K562 (cell line): Measurements from ENCODE around the gene ZNF773. TPM values are rescaled to one million over a fixed set of nuclear protein-coding genes. Genes with fewer than 3 reads are reported as not detected.

Experiments
- ATAC-seq: fragments of 200-7000 bp; cut with Tn5 transposase; 3 replicates; pipeline ENCODE4 v1.9.1; 2020; ENCODE audit warnings: moderate library complexity
- BruUV-seq: library from RNA; stranded (reverse); fragments of 400-500 nt; replicated peaks from 2 replicates; lab custom pipeline; 2021; lab: Mats Ljungman, UMichigan
- CTCF ChIA-PET: fragments of 300-600 bp; formaldehyde crosslinking; extraction: SDS; loops from one replicate; lab custom pipeline; 2021; ENCODE audit warnings: low intra/inter-chr PET ratio; lab: Yijun Ruan, JAX
- POLR2A ChIA-PET: fragments of 300-600, 350-650 bp; sonication (Branson Sonifier 250); formaldehyde crosslinking; extraction: SDS; loops from one replicate; lab custom pipeline; 2021; ENCODE audit warnings: antibody characterized with exemption, inconsistent platforms; lab: Yijun Ruan, JAX
- DNase-seq, 4 experiments: peaks; one replicate each; pipeline versions ENCODE4 v3.0.0 to v3.0.0-alpha.2; 2011 to 2018; ENCODE audit warnings: low spot score in 3 of 4, mixed read lengths in 3 of 4; ENCODE audit errors: extremely low read depth in 1 of 4
- FAIRE-seq: peaks from 2 replicates; lab custom pipeline; 2011; peaks lifted over from hg19 to GRCh38; lab: Jason Lieb, UNC
- H2AFZ ChIP-seq: 2 replicates; pipeline ENCODE4 v1.6.0; 2011; ENCODE audit warnings: low read depth, low read length, control low read depth, inconsistent platforms
- H3K27ac ChIP-seq: fragments of 200-600 bp; 3 replicates; pipeline ENCODE4 v1.8.0; 2011; ENCODE audit warnings: low read depth, mild to moderate bottlenecking, control low read depth, inconsistent platforms, low read length, moderate library complexity, mixed read lengths; ENCODE audit errors: extremely low read depth
- H3K27me3 ChIP-seq, 2 experiments: fragments of 300-600 bp in 1 of 2; 2 replicates in 1 of 2; 3 replicates in 1 of 2; pipeline versions ENCODE4 v1.6.0 to v1.8.0; 2011; ENCODE audit warnings: inconsistent platforms in 2 of 2, low read length in 2 of 2, mild to moderate bottlenecking in 1 of 2, mixed read lengths in 1 of 2, moderate library complexity in 1 of 2; ENCODE audit not compliant: control insufficient read depth in 2 of 2, insufficient read depth in 2 of 2
- H3K36me3 ChIP-seq: fragments of 300-600 bp; 3 replicates; pipeline ENCODE4 v1.8.0; 2011; ENCODE audit warnings: mild to moderate bottlenecking, low read length, inconsistent platforms; ENCODE audit not compliant: control insufficient read depth, insufficient read depth
- H3K4me1 ChIP-seq, 2 experiments: fragments of 200-600 bp in 1 of 2; replicated peaks in 1 of 2; 2 replicates in 1 of 2; 3 replicates in 1 of 2; pipeline versions ENCODE4 v1.5.1 to v1.8.0; 2011; ENCODE audit warnings: inconsistent platforms in 2 of 2, low read length in 2 of 2, mild to moderate bottlenecking in 1 of 2, mixed read lengths in 1 of 2, moderate library complexity in 1 of 2; ENCODE audit not compliant: control insufficient read depth in 2 of 2, insufficient read depth in 2 of 2
- H3K4me2 ChIP-seq: 2 replicates; pipeline ENCODE4 v1.6.1; 2011; ENCODE audit warnings: low read length, control low read depth, inconsistent platforms, mixed read lengths; ENCODE audit not compliant: insufficient read depth
- H3K4me3 ChIP-seq: fragments of 200-600 bp; sonication (generic), shearing (Covaris generic); 2 replicates; pipeline ENCODE4 v1.5.1; 2016; ENCODE audit warnings: control low read depth, inconsistent platforms
- H3K79me2 ChIP-seq: fragments of 200-600 bp; 3 replicates; pipeline ENCODE4 v1.8.0; 2011; ENCODE audit warnings: low read length, inconsistent platforms; ENCODE audit not compliant: control insufficient read depth, insufficient read depth
- H3K9ac ChIP-seq, 2 experiments: 2 replicates each; pipeline versions ENCODE4 v1.6.0 to v1.6.1; 2011; ENCODE audit warnings: low read depth in 2 of 2, low read length in 2 of 2, control low read depth in 1 of 2, inconsistent platforms in 1 of 2, mild to moderate bottlenecking in 1 of 2, mixed read lengths in 1 of 2; ENCODE audit not compliant: insufficient read depth in 1 of 2
- H3K9me1 ChIP-seq: one replicate; pipeline ENCODE4 v1.6.0; 2011; ENCODE audit warnings: inconsistent platforms, mild to moderate bottlenecking, low read length, moderate library complexity; ENCODE audit not compliant: control insufficient read depth, insufficient read depth
- H3K9me3 ChIP-seq: replicated peaks from 2 replicates; pipeline ENCODE4 v1.5.1; 2011; ENCODE audit warnings: low read depth, low read length, inconsistent platforms; ENCODE audit not compliant: control insufficient read depth, insufficient read depth
- H4K20me1 ChIP-seq: replicated peaks from 2 replicates; pipeline ENCODE4 v1.6.1; 2011; ENCODE audit warnings: low read length, inconsistent platforms, mixed read lengths; ENCODE audit not compliant: control insufficient read depth, insufficient read depth
- CHD1 ChIP-seq: fragments of 200-600 bp; sonication (generic); IDR thresholded peaks from one replicate; pipeline ENCODE4 v1.6.1; 2012; ENCODE audit warnings: mild to moderate bottlenecking, moderate library complexity, low read length, inconsistent platforms
- COPS2 ChIP-seq: fragments of 450-650 bp; conservative IDR thresholded peaks from 2 replicates; pipeline ENCODE4 v1.6.1; 2016; ENCODE audit warnings: mild to moderate bottlenecking, moderate library complexity
- DDX20 ChIP-seq: fragments of 450-650 bp; IDR thresholded peaks from 2 replicates; pipeline ENCODE4 v1.6.1; 2016; ENCODE audit warnings: missing genetic modification characterization, low read depth, mild to moderate bottlenecking, missing compliant biosample characterization, moderate library complexity
- EGR1 ChIP-seq: fragments of 450-650 bp; conservative IDR thresholded peaks from 2 replicates; pipeline ENCODE4 v1.6.1; 2017; ENCODE audit warnings: mild to moderate bottlenecking
- HDAC1 ChIP-seq, 2 experiments: fragments of 450-650 bp; IDR thresholded peaks; 2 replicates each; pipeline ENCODE4 v1.6.1; 2016 to 2017; ENCODE audit warnings: inconsistent platforms in 1 of 2, mild to moderate bottlenecking in 1 of 2, moderate library complexity in 1 of 2
- KAT2B ChIP-seq: IDR thresholded peaks from one replicate; pipeline ENCODE4 v1.6.1; 2012; ENCODE audit warnings: low read depth, mild to moderate bottlenecking, control low read depth, inconsistent platforms, low read length, moderate library complexity
- RHOXF2B ChIP-seq: fragments of 250-450 bp; sonication (Bioruptor Pico); conservative IDR thresholded peaks from 2 replicates; pipeline ENCODE4 v1.5.1; 2021
- TBP ChIP-seq: optimal IDR thresholded peaks from 2 replicates; pipeline ENCODE3; 2011; ENCODE audit warnings: low read depth, low read length, improper control_type of control experiment
- THRB ChIP-seq: fragments of 450-650 bp; formaldehyde crosslinking; conservative IDR thresholded peaks from 2 replicates; pipeline ENCODE4 v1.4.0; 2022; ENCODE audit warnings: mild to moderate bottlenecking, missing genetic modification characterization
- ZNF224 ChIP-seq: sonication (generic); formaldehyde crosslinking; IDR thresholded peaks from 2 replicates; pipeline ENCODE4 v1.8.0; 2022; ENCODE audit warnings: mild to moderate bottlenecking, missing genetic modification reagents
- ZNF431 ChIP-seq: sonication (generic); formaldehyde crosslinking; IDR thresholded peaks from 2 replicates; pipeline ENCODE4 v1.8.0; 2022; ENCODE audit warnings: mild to moderate bottlenecking, missing genetic modification reagents
- ZNF644 ChIP-seq: fragments of 200-800 bp; sonication (Bioruptor generic); IDR thresholded peaks from 2 replicates; pipeline ENCODE4 v1.6.1; 2016; ENCODE audit warnings: low read depth, missing genetic modification characterization, missing compliant biosample characterization
- WGBS: fragments of 100-300 bp; shearing (Covaris generic); methylation state at CpG from one replicate; pipeline ENCODE4 v1.1.6; 2016; ENCODE audit warnings: low coverage, mixed read lengths; ENCODE audit not compliant: insufficient coverage; ENCODE audit errors: missing lambda C conversion rate; 5-methylcytosine and 5-hydroxymethylcytosine counted together
- in situ Hi-C: fragments of 300-500 bp; cut with MboI; formaldehyde crosslinking; loops from 4 replicates; pipeline ENCODE4 v1.15.0; 2018; ENCODE audit warnings: inconsistent platforms, mixed read lengths
- intact Hi-C: fragments of 100-400 bp; cut with micrococcal nuclease; formaldehyde crosslinking; loops from 2 replicates; pipeline ENCODE4 v1.14.2; 2022
- polyA plus RNA-seq, 8 experiments: library from polyadenylated mRNA; depleted of rRNA in 4 of 8; stranded (reverse) in 5 of 8; unstranded in 3 of 8; fragments of >200 nt; fragmentation: Nextera tagmentation in 2 of 8; fragmentation: Illumina TruSeq in 1 of 8; extraction: Ambion mirVana in 2 of 8; extraction: Trizol in 1 of 8; gene quantifications; 2 replicates each; pipeline versions ENCODE4 v1.2.1 to v1.2.3, GENCODE V29; 2011 to 2014; ENCODE audit warnings: inconsistent platforms in 1 of 8, missing spikeins in 1 of 8
- total RNA-seq, 7 experiments: library from RNA; depleted of rRNA in 6 of 7; stranded (reverse); fragments of >200 nt in 6 of 7; fragmentation: Illumina TruSeq in 2 of 7; extraction: Trizol in 2 of 7; gene quantifications; 2 replicates each; pipeline versions ENCODE4 v1.2.1 to v1.2.3, GENCODE V29; 2011 to 2021; ENCODE audit warnings: low replicate concordance in 1 of 7

The ZNF773 gene
- total and polyA plus RNA-seq, 9 of the 15 experiments (the other 6 are each of a cell fraction or from before 2014, with no cell fraction given) = 0.04 to 2.0 (median 0.45) TPM; not detected in 3

DNA sequence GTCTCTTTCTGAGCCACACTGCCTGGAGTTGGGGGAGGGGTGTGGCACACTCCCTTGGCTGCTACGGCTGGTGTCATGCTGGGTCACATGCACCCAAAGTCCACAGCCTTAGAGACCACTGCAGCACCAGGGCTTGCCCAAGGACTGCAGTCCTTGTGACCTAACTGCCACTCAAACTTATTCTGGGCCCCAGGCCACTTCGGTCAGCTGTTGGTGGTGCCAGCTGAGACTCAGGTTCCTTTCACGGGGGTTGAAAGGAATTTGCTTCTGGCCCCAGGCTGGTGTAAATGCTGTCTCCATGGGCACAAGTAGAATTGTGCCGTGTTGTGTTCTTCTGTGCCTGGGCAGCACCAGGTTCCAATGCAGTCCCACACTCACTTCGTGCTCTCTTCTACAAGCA lies 33.2 kb upstream of the ZNF773 start:
- ChIA-PET POLR2A (no interaction called here), CTCF (no interaction called here)
- H3K4me2 ChIP-seq = no peak overlapping the region
- no peak overlapping the region for H2AFZ ChIP-seq
- ATAC-seq = no peak
- no peaks in the 10 kb centered on the region for H3K79me2 ChIP-seq
- intact Hi-C loops (no loop called here), in situ Hi-C loops (no loop called here)
- H3K36me3 ChIP-seq = no peaks in the 10 kb centered on the region
- H3K9ac ChIP-seq = no peak overlapping the region
- no TSS peak for BruUV-seq
- no peak overlapping the region for H3K4me3 ChIP-seq
- H3K9me3 ChIP-seq = peaks cover 2% of the 10 kb centered on the region; the same call in 1 of the 2 replicates
- 9% methylated on average over 5 of the region's 5 CpGs for WGBS
- H4K20me1 ChIP-seq = no peaks in the 10 kb centered on the region
- no peaks in the 10 kb centered on the region for H3K9me1 ChIP-seq
- no peaks in the 10 kb centered on the region for H3K27me3 ChIP-seq
- FAIRE-seq = no peak
- no peak for DNase-seq
- TF ChIP-seq EGR1 (no peak), TBP (no peak), DDX20 (no peak), RHOXF2B (no peak), ZNF431 (CRISPR knock-in tag) (no peak), THRB (CRISPR knock-in tag) (no peak), KAT2B (no peak), COPS2 (no peak), CHD1 (no peak), ZNF224 (CRISPR knock-in tag) (no peak), ZNF644 (tag) (no peak), HDAC1 (IDR thresholded peaks at IDR 0.05) (no peak)
- H3K4me1 ChIP-seq = no peaks in the 10 kb centered on the region
- H3K27ac ChIP-seq = no peak overlapping the region
